ENCODE measurements around the gene ZNF593OS.

Gene ZNF593OS

GRCh38 chr1:26169198-26169554 lies 2.5 kb downstream of the ZNF593OS start:
- peaks cover 0 to 5% (median 0%) of the 10 kb centered on the region in 5 donors for H3K36me3 ChIP-seq (ENCODE audit: control insufficient read depth in 5 of 5, insufficient read depth in 5 of 5, low read length in 5 of 5)
- H3K27ac ChIP-seq (ENCODE audit: low read depth, low read length), result no peak overlapping the region
- peak overlapping the region in 4 of 5 donors; percentile 75 to 91 (median 83) for H3K4me3 ChIP-seq (ENCODE audit: low read depth in 1 of 5, low read length in 5 of 5)
- H3K27me3 ChIP-seq (ENCODE audit: control insufficient read depth in 5 of 5, insufficient read depth in 4 of 5, low read length in 5 of 5), result no peaks in the 10 kb centered on the region
- H3K4me1 ChIP-seq (ENCODE audit: control insufficient read depth in 5 of 5, insufficient read depth in 5 of 5, low read length in 5 of 5), result peaks cover 2 to 27% (median 23%) of the 10 kb centered on the region in 5 donors
- H3K9ac ChIP-seq (ENCODE audit: low read length in 5 of 5), result peak overlapping the region in 3 of 5 donors; percentile 13 to 95 (median 84)
- no peaks in the 10 kb centered on the region for H3K9me3 ChIP-seq (ENCODE audit: control insufficient read depth in 5 of 5, low read length in 5 of 5)

GRCh38 chr1:26168410-26169197 lies 3.0 kb downstream of the ZNF593OS start, which contains the start of gene C1orf232:
C1orf232 (minus strand) TSS chr1:26168963; CDS start chr1:26168499, 464 bp downstream.
- H3K36me3 ChIP-seq (ENCODE audit: control insufficient read depth in 5 of 5, insufficient read depth in 5 of 5, low read length in 5 of 5), result peaks cover 0 to 5% (median 0%) of the 10 kb centered on the region in 5 donors
- H3K27me3 ChIP-seq (ENCODE audit: control insufficient read depth in 5 of 5, insufficient read depth in 4 of 5, low read length in 5 of 5), result no peaks in the 10 kb centered on the region
- H3K4me3 ChIP-seq (ENCODE audit: low read depth in 1 of 5, low read length in 5 of 5), result peak within 1 kb of the TSS in 4 of 5 donors; percentile 75 to 91 (median 83)
- peaks cover 2 to 32% (median 27%) of the 10 kb centered on the region in 5 donors for H3K4me1 ChIP-seq (ENCODE audit: control insufficient read depth in 5 of 5, insufficient read depth in 5 of 5, low read length in 5 of 5)
- peak within 1 kb of the TSS; percentile 30 for H3K27ac ChIP-seq (ENCODE audit: low read depth, low read length)
- H3K9me3 ChIP-seq (ENCODE audit: control insufficient read depth in 5 of 5, low read length in 5 of 5), result no peaks in the 10 kb centered on the region
- H3K9ac ChIP-seq (ENCODE audit: low read length in 5 of 5), result peak within 1 kb of the TSS in 4 of 5 donors; percentile 76 to 95 (median 89)

- peaks cover 0 to 5% (median 0%) of the 10 kb centered on the region in 5 donors for H3K36me3 ChIP-seq (ENCODE audit: control insufficient read depth in 5 of 5, insufficient read depth in 5 of 5, low read length in 5 of 5)
- H3K9ac ChIP-seq (ENCODE audit: low read length in 5 of 5), result no peak overlapping the region
- H3K9me3 ChIP-seq (ENCODE audit: control insufficient read depth in 5 of 5, low read length in 5 of 5), result no peaks in the 10 kb centered on the region
- H3K27me3 ChIP-seq (ENCODE audit: control insufficient read depth in 5 of 5, insufficient read depth in 4 of 5, low read length in 5 of 5), result peaks cover 0 to 3% (median 0%) of the 10 kb centered on the region in 5 donors
- H3K4me3 ChIP-seq (ENCODE audit: low read depth in 1 of 5, low read length in 5 of 5), result no peak overlapping the region
- H3K4me1 ChIP-seq (ENCODE audit: control insufficient read depth in 5 of 5, insufficient read depth in 5 of 5, low read length in 5 of 5), result peaks cover 2 to 42% (median 36%) of the 10 kb centered on the region in 5 donors
- H3K27ac ChIP-seq (ENCODE audit: low read depth, low read length), result no peak overlapping the region
These were observed 4.8 kb downstream of the ZNF593OS start for GRCh38 chr1:26166719-26167281.

DNA sequence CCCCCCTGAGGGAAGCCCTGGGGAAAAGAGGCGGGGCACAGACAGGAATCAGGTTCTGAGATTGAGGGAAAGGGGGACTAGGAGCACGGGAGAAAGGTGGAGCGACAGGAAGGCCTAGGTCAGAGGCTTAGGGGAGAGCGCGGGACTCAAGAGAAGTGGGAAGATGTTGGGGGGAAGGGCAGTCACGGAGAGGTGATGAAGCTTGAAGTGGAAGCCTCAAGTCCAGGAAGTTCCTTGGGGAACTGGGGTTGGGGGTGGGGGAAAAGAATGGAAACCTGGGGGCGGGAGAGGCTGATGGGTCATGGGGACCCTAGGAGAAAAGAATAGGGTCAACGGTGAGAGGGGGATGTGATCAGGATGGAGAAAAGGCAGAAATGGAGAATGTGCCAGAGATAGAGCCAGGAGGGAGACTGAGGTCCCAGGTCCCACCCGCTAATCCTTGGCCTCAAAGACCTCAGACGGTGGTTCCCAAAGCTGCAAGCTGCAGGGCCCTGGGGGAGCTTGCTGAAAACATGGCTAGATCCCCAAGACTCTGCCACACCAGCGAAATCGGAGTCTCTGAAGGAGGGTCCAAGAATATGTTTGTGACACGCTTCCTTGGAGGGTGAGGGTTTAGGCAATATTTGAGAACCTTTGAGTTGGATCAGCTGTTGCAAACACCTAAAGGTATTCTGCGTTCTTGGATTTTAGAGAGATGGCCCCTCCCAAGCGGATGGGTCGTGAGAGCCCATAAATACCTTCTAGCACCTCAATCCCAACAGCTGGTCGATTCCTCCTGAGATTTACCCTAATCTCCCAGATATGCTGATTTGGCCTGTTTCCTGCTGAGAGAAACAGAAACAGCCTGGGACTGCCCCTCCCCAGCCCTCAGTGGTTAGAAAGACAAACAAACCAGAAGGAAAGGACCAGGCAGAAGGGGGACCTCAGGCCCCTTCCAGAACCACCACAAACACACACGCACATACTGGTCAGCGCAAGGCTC lies 6.5 kb downstream of the ZNF593OS start:
- Histone ChIP-seq H3K9ac (ENCODE audit: low read length in 5 of 5) (peak overlapping the region in 3 of 5 donors; percentile 26 to 85 (median 58)), H3K9me3 (ENCODE audit: control insufficient read depth in 5 of 5, low read length in 5 of 5) (no peaks in the 10 kb centered on the region), H3K36me3 (ENCODE audit: control insufficient read depth in 5 of 5, insufficient read depth in 5 of 5, low read length in 5 of 5) (no peaks in the 10 kb centered on the region), H3K27ac (ENCODE audit: low read depth, low read length) (no peak overlapping the region), H3K27me3 (ENCODE audit: control insufficient read depth in 5 of 5, insufficient read depth in 4 of 5, low read length in 5 of 5) (peaks cover 0 to 5% (median 0%) of the 10 kb centered on the region in 5 donors), H3K4me3 (ENCODE audit: low read depth in 1 of 5, low read length in 5 of 5) (peak overlapping the region; percentile 29 to 67 (median 53)), H3K4me1 (ENCODE audit: control insufficient read depth in 5 of 5, insufficient read depth in 5 of 5, low read length in 5 of 5) (peaks cover 0 to 40% (median 34%) of the 10 kb centered on the region in 5 donors)

DNA sequence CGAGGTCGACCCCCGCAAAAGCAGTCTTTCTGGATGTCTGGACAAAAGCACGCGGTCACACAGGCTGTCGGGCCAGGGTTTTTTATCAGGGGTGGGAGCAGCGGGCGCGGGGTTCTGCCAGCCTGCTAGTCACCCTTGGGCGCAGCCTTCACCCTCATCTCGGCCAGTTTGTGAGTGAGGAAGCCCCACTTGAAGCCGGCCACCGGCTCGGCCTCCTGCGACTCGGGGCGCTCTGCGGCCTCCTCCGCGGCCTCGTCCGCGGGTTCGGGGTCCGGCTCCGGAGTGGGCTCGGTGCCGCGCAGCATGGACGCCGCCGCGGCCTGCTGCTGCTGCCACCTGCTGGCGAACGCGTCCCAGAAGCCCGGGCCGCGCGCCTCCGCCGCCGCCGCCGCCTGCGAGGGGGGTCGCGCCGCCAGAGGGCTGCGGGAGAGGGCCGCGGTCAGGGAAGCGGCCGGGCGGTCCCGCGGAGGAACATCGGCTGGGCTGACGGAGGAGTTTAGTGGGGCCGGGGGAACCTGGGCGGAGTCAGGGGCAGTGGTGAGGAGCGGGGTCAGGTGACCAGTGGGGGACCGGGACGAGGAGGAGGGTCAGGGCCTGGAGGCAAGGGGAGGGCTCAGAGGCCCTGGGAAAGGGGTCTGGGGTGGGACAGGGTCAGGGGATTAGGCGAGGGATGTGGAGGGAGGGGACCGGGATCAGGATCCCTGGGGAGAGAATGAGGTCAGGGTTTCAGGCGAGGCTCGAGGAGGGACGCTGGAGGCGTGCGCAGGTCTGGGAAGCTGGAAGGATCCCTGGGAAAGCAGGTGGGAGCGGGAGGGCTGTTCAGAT lies 7.4 kb downstream of the ZNF593OS start:
- peak overlapping the region; percentile 29 to 67 (median 53) for H3K4me3 ChIP-seq (ENCODE audit: low read depth in 1 of 5, low read length in 5 of 5)
- peak overlapping the region in 4 of 5 donors; percentile 26 to 85 (median 44) for H3K9ac ChIP-seq (ENCODE audit: low read length in 5 of 5)
- no peaks in the 10 kb centered on the region for H3K36me3 ChIP-seq (ENCODE audit: control insufficient read depth in 5 of 5, insufficient read depth in 5 of 5, low read length in 5 of 5)
- no peak overlapping the region for H3K27ac ChIP-seq (ENCODE audit: low read depth, low read length)
- peaks cover 0 to 33% (median 29%) of the 10 kb centered on the region in 5 donors for H3K4me1 ChIP-seq (ENCODE audit: control insufficient read depth in 5 of 5, insufficient read depth in 5 of 5, low read length in 5 of 5)
- H3K9me3 ChIP-seq (ENCODE audit: control insufficient read depth in 5 of 5, low read length in 5 of 5), result no peaks in the 10 kb centered on the region
- H3K27me3 ChIP-seq (ENCODE audit: control insufficient read depth in 5 of 5, insufficient read depth in 4 of 5, low read length in 5 of 5), result peaks cover 0 to 6% (median 0%) of the 10 kb centered on the region in 5 donors

DNA sequence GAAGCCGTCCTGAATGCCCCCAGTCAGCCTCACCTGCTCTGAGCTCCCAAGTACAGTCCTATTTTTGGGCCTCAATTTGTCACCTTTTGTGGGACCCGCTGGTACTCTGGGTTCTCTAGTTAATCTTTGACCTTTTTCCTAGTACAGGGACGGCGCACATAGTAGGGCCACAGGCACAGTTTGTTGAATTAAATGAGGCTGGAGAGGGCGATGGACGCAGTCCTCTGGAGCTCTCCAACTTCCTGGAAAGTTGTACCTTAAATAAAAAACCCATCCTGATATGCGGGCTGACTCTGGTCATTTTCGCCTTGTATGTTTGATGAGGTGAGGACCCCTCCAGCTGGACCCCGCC lies 8.0 kb downstream of the ZNF593OS start:
- Histone ChIP-seq H3K36me3 (ENCODE audit: control insufficient read depth in 5 of 5, insufficient read depth in 5 of 5, low read length in 5 of 5) (no peaks in the 10 kb centered on the region), H3K9me3 (ENCODE audit: control insufficient read depth in 5 of 5, low read length in 5 of 5) (no peaks in the 10 kb centered on the region), H3K4me1 (ENCODE audit: control insufficient read depth in 5 of 5, insufficient read depth in 5 of 5, low read length in 5 of 5) (peaks cover 0 to 31% (median 27%) of the 10 kb centered on the region in 5 donors), H3K27ac (ENCODE audit: low read depth, low read length) (no peak overlapping the region), H3K9ac (ENCODE audit: low read length in 5 of 5) (peak overlapping the region in 2 of 5 donors; percentile 11 to 58), H3K4me3 (ENCODE audit: low read depth in 1 of 5, low read length in 5 of 5) (peak overlapping the region in 4 of 5 donors; percentile 29 to 65 (median 48)), H3K27me3 (ENCODE audit: control insufficient read depth in 5 of 5, insufficient read depth in 4 of 5, low read length in 5 of 5) (peaks cover 0 to 12% (median 4%) of the 10 kb centered on the region in 5 donors)

- H3K9ac ChIP-seq (ENCODE audit: low read length in 5 of 5), result peak overlapping the region in 3 of 5 donors; percentile 30 to 65 (median 63)
- H3K36me3 ChIP-seq (ENCODE audit: control insufficient read depth in 5 of 5, insufficient read depth in 5 of 5, low read length in 5 of 5), result no peaks in the 10 kb centered on the region
- peaks cover 0 to 43% (median 27%) of the 10 kb centered on the region in 5 donors for H3K4me1 ChIP-seq (ENCODE audit: control insufficient read depth in 5 of 5, insufficient read depth in 5 of 5, low read length in 5 of 5)
- H3K4me3 ChIP-seq (ENCODE audit: low read depth in 1 of 5, low read length in 5 of 5), result peak overlapping the region; percentile 43 to 70 (median 54)
- H3K27me3 ChIP-seq (ENCODE audit: control insufficient read depth in 5 of 5, insufficient read depth in 4 of 5, low read length in 5 of 5), result peaks cover 0 to 25% (median 11%) of the 10 kb centered on the region in 5 donors
- no peaks in the 10 kb centered on the region for H3K9me3 ChIP-seq (ENCODE audit: control insufficient read depth in 5 of 5, low read length in 5 of 5)
- no peak overlapping the region for H3K27ac ChIP-seq (ENCODE audit: low read depth, low read length)
These were observed 9.4 kb downstream of the ZNF593OS start for GRCh38 chr1:26162220-26162709.

DNA sequence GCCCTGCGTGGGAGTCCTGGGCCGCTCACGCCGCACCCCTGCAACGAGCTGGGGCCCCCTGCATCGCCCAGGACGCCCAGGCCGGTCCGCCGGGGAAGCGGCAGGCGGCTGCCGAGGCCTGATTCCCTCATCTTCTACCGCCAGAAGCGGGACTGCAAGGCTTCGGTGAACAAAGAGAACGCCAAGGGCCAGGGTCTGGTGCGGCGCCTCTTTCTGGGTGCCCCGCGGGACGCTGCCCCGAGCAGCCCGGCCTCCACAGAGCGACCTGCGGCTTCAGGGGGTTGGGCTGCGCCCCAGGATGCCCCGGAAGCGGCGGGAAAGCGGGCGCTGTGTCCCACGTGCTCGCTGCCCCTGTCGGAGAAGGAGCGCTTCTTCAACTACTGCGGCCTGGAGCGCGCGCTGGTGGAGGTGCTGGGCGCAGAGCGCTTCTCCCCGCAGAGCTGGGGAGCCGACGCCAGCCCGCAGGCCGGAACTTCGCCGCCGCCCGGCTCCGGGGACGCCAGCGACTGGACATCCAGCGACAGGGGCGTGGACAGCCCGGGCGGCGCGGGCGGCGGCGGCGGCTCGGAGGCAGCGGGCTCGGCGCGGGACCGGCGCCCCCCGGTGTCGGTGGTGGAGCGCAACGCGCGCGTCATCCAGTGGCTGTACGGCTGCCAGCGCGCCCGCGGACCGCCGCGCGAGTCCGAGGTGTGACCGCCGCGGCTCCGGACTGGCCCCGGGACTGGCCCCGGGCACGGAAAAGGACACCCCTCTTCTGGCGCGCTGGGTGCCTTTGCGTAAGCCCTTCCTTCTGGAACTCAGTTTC lies 10.0 kb downstream of the ZNF593OS start:
- Histone ChIP-seq H3K4me3 (ENCODE audit: low read depth in 1 of 5, low read length in 5 of 5) (peak overlapping the region; percentile 43 to 70 (median 65)), H3K36me3 (ENCODE audit: control insufficient read depth in 5 of 5, insufficient read depth in 5 of 5, low read length in 5 of 5) (no peaks in the 10 kb centered on the region), H3K9ac (ENCODE audit: low read length in 5 of 5) (peak overlapping the region in 4 of 5 donors; percentile 47 to 76 (median 70)), H3K27me3 (ENCODE audit: control insufficient read depth in 5 of 5, insufficient read depth in 4 of 5, low read length in 5 of 5) (peaks cover 3 to 29% (median 14%) of the 10 kb centered on the region in 5 donors), H3K4me1 (ENCODE audit: control insufficient read depth in 5 of 5, insufficient read depth in 5 of 5, low read length in 5 of 5) (peaks cover 0 to 49% (median 27%) of the 10 kb centered on the region in 5 donors), H3K27ac (ENCODE audit: low read depth, low read length) (peak overlapping the region; percentile 30), H3K9me3 (ENCODE audit: control insufficient read depth in 5 of 5, low read length in 5 of 5) (no peaks in the 10 kb centered on the region)

Data from subcutaneous abdominal adipose tissue (tissue), 5 donors.